Measurements from ENCODE around the gene ATP1A1. TPM values are rescaled to one million over a fixed set of nuclear protein-coding genes. Genes with fewer than 3 reads are reported as not detected.

The ATP1A1 gene
- total RNA-seq, 2 donors from 2014 or later = 718 to 936 TPM

GRCh38 chr1:116375887-116376728, 3.1 kb downstream of the ATP1A1 start:
- no peaks in the 10 kb centered on the region for H3K27me3 ChIP-seq
- peaks cover 34% of the 10 kb centered on the region for H3K4me1 ChIP-seq
- H3K9ac ChIP-seq (ENCODE audit: low read depth in 2 of 2, low read length in 2 of 2) = peak overlapping the region; percentile 45 to 89
- peak overlapping the region; percentile 85 for H3K4me3 ChIP-seq
- H3K27ac ChIP-seq = peak overlapping the region; percentile 90
- intact Hi-C loops (cut with DNase I) = no loop called here
- H3K9me3 ChIP-seq = no peaks in the 10 kb centered on the region
- peak; percentile 92 for DNase-seq
- TF ChIP-seq CTCF (IDR thresholded peaks at IDR 0.05) = no peak
- H3K36me3 ChIP-seq = no peaks in the 10 kb centered on the region

GRCh38 chr1:116376729-116377086, 3.7 kb downstream of the ATP1A1 start:
- intact Hi-C loops (cut with DNase I) = no loop called here
- peak overlapping the region; percentile 90 for H3K27ac ChIP-seq
- H3K4me1 ChIP-seq = peaks cover 37% of the 10 kb centered on the region
- no peaks in the 10 kb centered on the region for H3K27me3 ChIP-seq
- DNase-seq = no peak
- no peak for TF ChIP-seq CTCF (IDR thresholded peaks at IDR 0.05)
- H3K9me3 ChIP-seq = no peaks in the 10 kb centered on the region
- peak overlapping the region in 1 of 2 donors; percentile 89 for H3K9ac ChIP-seq (ENCODE audit: low read depth in 2 of 2, low read length in 2 of 2)
- H3K4me3 ChIP-seq = no peak overlapping the region
- no peaks in the 10 kb centered on the region for H3K36me3 ChIP-seq

GRCh38 chr1:116377541-116378529, 4.8 kb downstream of the ATP1A1 start:
- Histone ChIP-seq H3K27me3 (no peaks in the 10 kb centered on the region), H3K4me3 (no peak overlapping the region), H3K27ac (peak overlapping the region; percentile 90), H3K9me3 (no peaks in the 10 kb centered on the region), H3K9ac (ENCODE audit: low read depth in 2 of 2, low read length in 2 of 2) (peak overlapping the region; percentile 38 to 89), H3K36me3 (no peaks in the 10 kb centered on the region), H3K4me1 (peaks cover 37% of the 10 kb centered on the region)
- DNase-seq = peak; percentile 58
- no peak for TF ChIP-seq CTCF (IDR thresholded peaks at IDR 0.05)
- intact Hi-C loops (cut with DNase I) = no loop called here

GRCh38 chr1:116379057-116379630, 6.1 kb downstream of the ATP1A1 start:
- H3K4me1 ChIP-seq = peaks cover 37% of the 10 kb centered on the region
- H3K9me3 ChIP-seq = no peaks in the 10 kb centered on the region
- DNase-seq = no peak
- intact Hi-C loops (cut with DNase I) = no loop called here
- no peak overlapping the region for H3K4me3 ChIP-seq
- no peaks in the 10 kb centered on the region for H3K36me3 ChIP-seq
- H3K9ac ChIP-seq (ENCODE audit: low read depth in 2 of 2, low read length in 2 of 2) = no peak overlapping the region
- no peak for TF ChIP-seq CTCF (IDR thresholded peaks at IDR 0.05)
- H3K27me3 ChIP-seq = no peaks in the 10 kb centered on the region
- H3K27ac ChIP-seq = no peak overlapping the region
